OCI-M2 (cell line): ENCODE measurements around the gene RSL24D1.

ENCODE experiments used
- DNase-seq: peaks from one replicate; lab custom pipeline; 2025; ENCODE audit not compliant: unreplicated experiment; lab: John Stamatoyannopoulos, UW

Gene RSL24D1

DNA sequence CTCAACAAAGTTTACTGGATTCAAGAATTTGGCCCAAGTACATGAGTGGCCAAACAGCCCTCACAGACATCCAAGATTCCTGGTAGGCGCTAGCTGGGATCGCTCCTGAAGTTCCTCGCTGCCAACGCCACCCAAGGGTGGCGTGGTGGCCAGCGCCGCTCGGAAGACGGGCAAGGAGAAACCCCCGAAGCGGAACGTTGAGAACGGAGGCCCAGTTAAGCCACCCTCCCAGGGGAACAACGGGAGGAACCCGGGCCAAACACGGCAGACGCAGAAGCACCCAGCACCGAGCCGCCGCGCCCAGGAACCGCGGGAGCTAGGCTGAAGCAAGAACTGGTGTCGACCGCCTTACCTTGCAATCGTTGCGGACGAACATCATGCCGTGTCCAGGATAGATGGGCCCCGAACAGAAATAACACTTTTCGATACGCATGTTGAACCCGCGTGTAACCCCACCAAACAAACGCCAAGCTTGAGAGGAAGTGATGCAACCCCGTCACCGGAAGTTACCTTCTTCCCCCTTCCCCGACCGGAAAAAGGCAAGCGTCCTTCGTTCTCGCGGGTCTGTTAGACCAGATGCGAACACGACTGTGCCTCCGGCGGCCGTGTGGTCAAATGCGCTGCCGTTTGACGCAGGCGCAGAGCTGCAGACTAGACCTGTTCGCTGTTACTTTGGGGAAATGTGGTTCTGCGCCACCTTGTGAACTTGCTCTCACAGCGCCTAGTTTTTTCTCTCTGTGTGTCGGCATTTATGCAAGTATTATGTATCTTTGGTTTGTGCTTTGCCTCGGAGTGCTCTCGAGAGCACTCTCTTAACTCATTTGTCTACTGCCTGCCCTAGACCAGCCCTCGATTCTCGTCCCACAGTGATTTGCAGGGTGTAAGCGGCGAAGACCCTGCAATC lies at the start of gene RSL24D1:
TSS of gene RSL24D1 (minus strand) at position 484 of the 904 bp plus-strand sequence. CDS start at position 433, 51 bp downstream.
- peak; percentile 74 for DNase-seq

DNA sequence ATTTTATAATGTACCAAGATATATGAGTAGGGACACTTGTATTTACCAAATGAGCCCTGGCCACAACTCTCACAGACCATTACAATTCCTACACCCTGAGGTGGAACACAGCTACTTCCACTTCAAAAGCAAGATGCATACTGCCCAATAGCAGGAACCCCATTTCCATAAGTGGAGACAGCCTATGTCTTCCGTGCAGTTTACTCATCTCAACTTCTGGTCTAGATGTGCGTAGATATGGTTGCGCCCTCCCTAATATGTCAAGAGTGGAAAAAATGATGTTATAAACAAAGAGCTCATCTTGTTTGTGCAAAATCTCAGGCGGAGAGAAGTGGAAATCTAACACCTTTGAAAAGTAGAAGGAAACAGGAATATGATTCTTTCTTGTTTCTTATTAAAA lies 48.3 kb upstream of the RSL24D1 start:
- DNase-seq, result no peak

DNA sequence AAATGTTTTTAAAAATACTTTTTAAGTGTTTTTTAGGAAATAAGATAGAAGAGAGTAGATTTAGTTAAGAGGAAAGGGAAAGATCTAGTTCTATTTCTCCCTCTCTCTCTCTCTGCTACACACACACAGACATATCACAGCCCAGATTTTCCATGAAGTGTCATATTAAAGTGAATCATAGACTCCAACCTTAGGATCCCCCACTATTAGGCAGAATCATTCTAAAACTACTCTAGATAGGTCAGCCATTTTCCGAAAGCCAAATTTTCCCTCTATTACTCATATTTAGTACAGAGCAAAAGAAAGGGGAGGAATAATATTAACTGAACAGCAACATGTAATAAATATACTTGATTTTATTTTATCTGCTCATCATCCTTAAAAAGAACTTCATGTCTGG lies 45.1 kb upstream of the RSL24D1 start:
- DNase-seq, result no peak

DNA sequence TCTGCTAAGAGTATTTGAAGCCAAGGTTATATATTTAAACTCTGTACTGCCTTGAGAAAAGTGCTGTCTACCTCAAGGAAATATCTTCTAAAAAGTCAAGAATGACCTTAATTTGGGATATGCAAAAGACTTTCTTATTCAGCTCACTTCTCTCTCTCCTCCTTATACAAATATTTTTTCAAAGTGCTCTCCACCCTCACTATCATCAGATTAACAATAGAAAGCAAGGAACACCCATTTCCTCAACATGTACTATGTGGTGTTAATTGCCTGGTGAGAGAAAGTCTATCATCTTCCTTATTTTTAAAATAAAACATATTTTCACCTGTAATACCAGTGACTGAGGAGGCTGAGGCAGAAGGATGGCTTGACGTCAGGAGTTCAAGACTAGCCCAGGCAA lies 44.4 kb upstream of the RSL24D1 start:
- DNase-seq, result no peak

- DNase-seq, result no peak
Measured at GRCh38 chr15:55240125-55240760, 43.5 kb upstream of the RSL24D1 start.

DNA sequence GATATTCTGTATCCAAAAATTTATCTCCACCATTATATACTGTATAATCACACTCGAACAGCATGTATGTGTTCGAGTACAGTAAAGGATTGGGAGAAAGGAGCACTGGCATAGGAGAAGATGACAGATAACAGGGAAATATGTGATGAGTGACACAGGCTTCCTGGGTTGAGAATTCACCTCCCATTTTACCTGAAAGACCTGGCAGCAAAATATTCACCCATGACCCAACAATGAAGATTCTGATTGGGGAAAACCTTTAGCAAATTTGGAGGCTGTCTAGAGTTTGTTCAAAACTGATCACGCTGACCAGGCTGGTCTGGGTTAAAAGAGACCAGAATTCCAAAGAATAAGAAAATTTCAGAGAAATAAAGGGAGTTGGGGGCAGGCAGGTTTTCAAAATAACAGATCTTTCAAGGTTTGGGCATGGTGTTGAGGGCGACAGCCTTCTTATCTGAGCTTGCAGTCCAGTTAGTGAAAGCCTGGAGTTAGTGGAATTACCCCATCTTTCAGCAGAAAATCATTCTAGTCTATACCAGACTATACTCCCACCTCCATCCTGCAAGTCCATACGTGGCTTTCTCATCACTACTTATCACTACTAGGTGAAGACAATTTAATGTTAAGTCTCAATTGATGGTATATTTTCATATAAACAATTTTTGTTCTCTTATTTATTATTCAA lies 42.8 kb upstream of the RSL24D1 start:
- DNase-seq, result no peak

DNA sequence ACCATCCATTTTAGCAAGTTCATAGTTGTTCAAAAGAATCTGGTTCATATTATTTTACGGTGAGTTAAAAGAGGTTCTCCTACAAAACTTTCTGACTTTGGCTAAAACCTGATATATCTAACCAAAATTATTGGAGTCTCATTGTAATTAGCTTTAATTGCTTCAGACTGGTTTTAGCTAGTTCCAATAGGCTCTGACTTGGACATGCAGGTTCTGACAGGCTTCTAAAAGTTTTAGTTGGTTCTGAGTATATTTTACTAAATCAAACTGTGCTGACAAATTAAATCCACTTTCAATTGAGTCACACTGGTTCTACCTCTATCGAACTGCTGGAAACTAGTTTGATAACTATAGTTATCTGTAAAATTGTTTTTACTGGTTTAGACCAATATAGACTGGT lies 42.1 kb upstream of the RSL24D1 start:
- no peak for DNase-seq

GRCh38 chr15:55237219-55238130 lies 40.7 kb upstream of the RSL24D1 start:
- DNase-seq, result no peak

DNA sequence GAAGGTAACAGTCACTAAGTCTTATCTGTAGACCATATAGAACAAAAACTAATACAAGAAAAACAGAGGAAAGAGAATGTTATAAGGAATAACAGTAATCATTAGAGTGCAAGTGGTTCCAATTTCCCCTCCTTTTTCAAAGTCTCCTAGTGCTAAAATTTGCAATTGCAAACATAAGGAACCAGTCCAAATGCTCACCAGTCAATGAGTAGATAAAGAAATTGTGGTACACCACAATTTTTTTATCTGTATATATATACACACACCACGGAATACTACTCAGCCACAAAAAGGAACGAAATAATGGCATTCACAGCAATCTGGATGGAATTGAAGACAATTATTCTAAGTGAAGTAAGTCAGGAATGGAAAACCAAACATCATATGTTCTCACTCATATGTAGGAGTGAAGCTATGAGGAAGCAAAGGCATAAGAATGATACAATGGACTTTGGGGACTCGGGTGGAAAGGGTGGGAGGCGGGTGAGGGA lies 38.9 kb upstream of the RSL24D1 start:
- no peak for DNase-seq

- no peak for DNase-seq
Measured at GRCh38 chr15:55234800-55235104, 38.0 kb upstream of the RSL24D1 start.

DNA sequence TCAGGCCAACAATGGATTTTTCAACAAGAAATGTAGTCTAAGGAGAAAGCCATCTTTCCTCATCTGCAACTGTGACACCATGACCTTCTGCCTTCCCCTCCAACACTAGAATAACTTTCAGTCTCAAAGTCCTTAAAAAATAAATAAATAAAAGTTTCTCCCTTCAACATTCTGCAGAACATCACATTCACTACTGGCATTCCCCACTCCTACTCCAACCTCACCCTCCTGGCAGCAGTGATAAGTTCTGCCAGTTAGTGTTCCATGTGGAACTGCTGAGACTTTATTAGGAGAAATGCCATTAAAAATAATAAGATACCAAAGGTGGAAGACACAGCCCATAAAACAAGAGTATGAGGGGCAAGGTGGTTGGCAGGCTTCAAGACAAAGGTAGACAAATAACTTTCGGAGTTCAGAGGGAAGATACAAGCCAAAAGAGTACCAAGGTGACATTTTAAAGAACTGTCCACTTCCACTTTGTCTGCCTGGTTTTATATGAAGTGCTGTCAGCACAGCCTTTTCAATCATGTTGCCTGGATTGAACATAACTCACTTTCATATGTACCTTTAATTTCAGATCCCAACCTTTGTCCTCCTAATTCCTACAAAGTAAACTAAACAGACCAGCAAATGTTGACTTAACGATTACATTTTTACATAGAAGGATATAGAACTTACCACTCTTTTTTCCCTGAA lies 37.5 kb upstream of the RSL24D1 start:
- no peak for DNase-seq

- no peak for DNase-seq
Measured at GRCh38 chr15:55231455-55231854, 34.7 kb upstream of the RSL24D1 start.

- DNase-seq, result no peak
Measured at GRCh38 chr15:55230953-55231352, 34.2 kb upstream of the RSL24D1 start.

DNA sequence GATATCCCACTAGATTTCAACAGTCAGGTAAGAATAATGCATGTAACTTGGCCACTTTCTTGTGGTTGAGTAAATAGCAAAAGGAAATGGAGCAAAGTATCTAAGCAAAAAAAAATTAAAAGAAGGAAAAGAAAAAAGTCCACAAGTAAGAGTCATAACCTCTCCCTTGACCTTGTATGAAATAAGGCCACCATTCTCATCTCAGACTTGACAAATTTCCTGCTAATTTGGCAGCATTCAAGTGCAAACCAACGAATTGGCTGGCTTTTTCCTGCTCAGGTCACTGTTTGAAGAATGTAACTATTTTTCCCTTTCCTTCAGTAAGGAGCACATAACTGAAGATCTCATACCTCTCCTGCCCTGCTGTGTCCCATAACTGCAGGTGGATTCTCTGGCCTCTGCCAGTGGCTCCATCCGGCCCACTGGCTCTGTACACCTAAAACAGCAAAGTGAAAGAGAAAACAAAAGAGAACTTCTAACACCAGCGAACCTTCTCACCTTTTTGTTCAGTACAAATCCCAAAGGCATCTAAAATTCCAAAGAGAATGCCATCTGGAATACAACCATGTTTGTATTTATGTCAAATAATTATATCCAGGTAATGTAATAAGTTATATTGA lies 33.4 kb upstream of the RSL24D1 start:
- no peak for DNase-seq

DNA sequence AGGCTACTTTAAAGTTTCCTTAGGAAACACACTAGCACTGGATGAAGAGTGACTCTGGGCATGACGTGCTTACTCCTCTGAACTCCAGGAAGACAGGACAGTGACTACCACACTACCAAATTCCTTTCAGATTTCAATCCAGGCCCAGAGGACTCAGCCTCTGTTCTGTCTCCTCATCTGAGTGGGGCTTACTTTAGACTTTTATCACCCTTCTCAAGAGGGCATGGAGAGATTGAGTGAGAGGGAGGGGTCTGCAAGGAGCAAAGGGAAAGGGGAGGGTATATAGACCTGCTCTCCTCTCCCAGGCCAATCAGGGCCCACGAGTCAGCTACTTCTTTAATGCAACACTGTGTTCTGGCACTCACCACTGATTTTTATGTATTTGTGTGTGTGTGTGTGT lies 29.4 kb upstream of the RSL24D1 start:
- DNase-seq, result no peak

DNA sequence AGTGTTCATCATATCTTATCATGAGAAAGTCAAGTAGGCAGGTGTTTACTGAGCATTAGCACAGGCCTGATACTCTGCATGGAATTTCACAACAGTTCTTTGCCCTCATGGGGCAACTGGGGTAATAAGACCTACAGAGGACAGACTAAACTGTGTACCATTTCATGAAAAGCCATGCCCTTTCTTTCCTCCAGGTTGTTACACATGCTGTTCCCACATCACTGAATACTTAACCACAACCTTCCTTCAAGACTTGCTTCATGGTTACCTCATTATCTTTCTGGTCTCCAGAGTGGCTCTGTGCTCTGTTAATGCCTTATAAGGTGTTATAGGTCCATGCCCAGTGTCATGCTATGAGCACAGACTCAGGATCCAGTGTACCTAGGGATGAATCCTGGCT lies 28.2 kb upstream of the RSL24D1 start:
- no peak for DNase-seq

DNA sequence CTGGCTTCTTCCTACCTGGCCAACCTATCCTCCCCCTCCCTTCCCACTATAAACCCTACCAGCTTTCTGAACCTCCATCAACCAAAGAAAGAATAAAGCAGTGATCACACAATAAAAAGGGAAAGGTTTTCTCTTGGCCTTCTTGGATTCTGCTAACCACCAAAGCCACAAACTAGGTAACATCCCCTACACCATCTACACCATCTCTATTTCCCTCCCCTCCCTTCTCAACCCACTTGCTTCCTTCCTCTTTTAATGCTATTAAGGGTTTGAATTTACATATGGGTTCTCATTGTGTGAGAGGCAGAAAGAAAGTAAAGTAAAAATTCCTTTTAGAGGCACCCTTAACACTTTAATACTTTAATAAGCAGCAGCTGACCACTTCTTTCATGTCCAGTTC lies 25.8 kb upstream of the RSL24D1 start:
- no peak for DNase-seq

- DNase-seq, result no peak
Measured at GRCh38 chr15:55221090-55222011, 24.6 kb upstream of the RSL24D1 start.

GRCh38 chr15:55220606-55221005 lies 23.9 kb upstream of the RSL24D1 start:
- no peak for DNase-seq
